Glutamatergic neuron (in vitro differentiated cells): ENCODE measurements around the gene TBC1D21. TPM values are rescaled to one million over a fixed set of nuclear protein-coding genes. Genes with fewer than 3 reads are reported as not detected.

Source experiments
- DNase-seq: peaks from one replicate; pipeline ENCODE4 v3.0.0; 2022
- H3K27ac Mint-ChIP-seq: one replicate; pipeline ENCODE4 v1.8.0; 2020; ENCODE audit warnings: mild to moderate bottlenecking, mixed read lengths, inconsistent platforms; ENCODE audit not compliant: unreplicated experiment
- H3K27me3 Mint-ChIP-seq: one replicate; pipeline ENCODE4 v1.8.0; 2020; ENCODE audit warnings: mild to moderate bottlenecking, moderate library complexity, mixed read lengths, inconsistent platforms; ENCODE audit not compliant: unreplicated experiment
- H3K36me3 Mint-ChIP-seq: one replicate; pipeline ENCODE4 v1.8.0; 2020; ENCODE audit warnings: mild to moderate bottlenecking, mixed read lengths, inconsistent platforms; ENCODE audit not compliant: unreplicated experiment
- H3K4me1 Mint-ChIP-seq: one replicate; pipeline ENCODE4 v1.8.0; 2020; ENCODE audit warnings: mild to moderate bottlenecking, low read depth, mixed read lengths, inconsistent platforms; ENCODE audit not compliant: unreplicated experiment
- H3K4me3 Mint-ChIP-seq: one replicate; pipeline ENCODE4 v1.8.0; 2020; ENCODE audit warnings: mild to moderate bottlenecking, mixed read lengths, inconsistent platforms; ENCODE audit not compliant: unreplicated experiment
- H3K9me3 Mint-ChIP-seq: one replicate; pipeline ENCODE4 v1.8.0; 2020; ENCODE audit warnings: mild to moderate bottlenecking, moderate library complexity, mixed read lengths, inconsistent platforms; ENCODE audit not compliant: unreplicated experiment
- CTCF ChIP-seq: fragments of 200-600 bp; sonication (generic); IDR thresholded peaks from one replicate; pipeline ENCODE4 v1.5.0; 2021; ENCODE audit not compliant: partially characterized antibody, unreplicated experiment
- total RNA-seq: library from RNA; stranded (reverse); fragmentation: NEBNext Ultra II Directional; extraction: Animal tissue kit (Norgen Biotek cat#: 25700); gene quantifications from one replicate; pipeline ENCODE4 v1.2.1, GENCODE V29; 2021; ENCODE audit not compliant: unreplicated experiment

Gene TBC1D21
- total RNA-seq, 1 donor from 2014 or later: not detected

GRCh38 chr15:73931441-73931840 is 58.1 kb downstream of the TBC1D21 start:
- TF ChIP-seq CTCF: no peak
- peaks cover 13% of the 10 kb centered on the region for H3K27me3 Mint-ChIP-seq
- peaks cover 42% of the 10 kb centered on the region for H3K4me1 Mint-ChIP-seq
- H3K9me3 Mint-ChIP-seq: peaks cover 21% of the 10 kb centered on the region
- peak overlapping the region; percentile 99 for H3K4me3 Mint-ChIP-seq
- no peaks in the 10 kb centered on the region for H3K36me3 Mint-ChIP-seq
- no peak overlapping the region for H3K27ac Mint-ChIP-seq
- DNase-seq: no peak

GRCh38 chr15:73932381-73933191 is 59.2 kb downstream of the TBC1D21 start:
- Mint-ChIP-seq H3K4me3 (no peak overlapping the region), H3K27ac (no peak overlapping the region), H3K4me1 (peaks cover 48% of the 10 kb centered on the region), H3K36me3 (no peaks in the 10 kb centered on the region), H3K27me3 (peaks cover 13% of the 10 kb centered on the region), H3K9me3 (peaks cover 22% of the 10 kb centered on the region)
- TF ChIP-seq CTCF: no peak
- no peak for DNase-seq

- H3K27me3 Mint-ChIP-seq: peaks cover 8% of the 10 kb centered on the region
- H3K36me3 Mint-ChIP-seq: no peaks in the 10 kb centered on the region
- no peak for DNase-seq
- peak overlapping the region; percentile 80 for H3K27ac Mint-ChIP-seq
- no peak for TF ChIP-seq CTCF
- H3K4me3 Mint-ChIP-seq: peak overlapping the region; percentile 61
- H3K9me3 Mint-ChIP-seq: peaks cover 9% of the 10 kb centered on the region
- H3K4me1 Mint-ChIP-seq: peaks cover 43% of the 10 kb centered on the region
Measured at GRCh38 chr15:73934281-73934680, 60.9 kb downstream of the TBC1D21 start.

GRCh38 chr15:73935547-73935946 is 62.2 kb downstream of the TBC1D21 start:
- DNase-seq: no peak
- peak overlapping the region; percentile 80 for H3K27ac Mint-ChIP-seq
- H3K4me1 Mint-ChIP-seq: peaks cover 50% of the 10 kb centered on the region
- peak overlapping the region; percentile 61 for H3K4me3 Mint-ChIP-seq
- H3K9me3 Mint-ChIP-seq: peaks cover 8% of the 10 kb centered on the region
- H3K27me3 Mint-ChIP-seq: peaks cover 14% of the 10 kb centered on the region
- H3K36me3 Mint-ChIP-seq: no peaks in the 10 kb centered on the region
- no peak for TF ChIP-seq CTCF

- H3K9me3 Mint-ChIP-seq: peaks cover 8% of the 10 kb centered on the region
- H3K27ac Mint-ChIP-seq: peak overlapping the region; percentile 86
- peaks cover 14% of the 10 kb centered on the region for H3K27me3 Mint-ChIP-seq
- TF ChIP-seq CTCF: no peak
- peak overlapping the region; percentile 44 for H3K4me3 Mint-ChIP-seq
- H3K4me1 Mint-ChIP-seq: peaks cover 49% of the 10 kb centered on the region
- H3K36me3 Mint-ChIP-seq: no peaks in the 10 kb centered on the region
- no peak for DNase-seq
Measured at GRCh38 chr15:73936181-73936580, 62.8 kb downstream of the TBC1D21 start.
